Left renal pelvis (tissue), 4 donors: Measurements from ENCODE around the gene HPSE2. TPM values are rescaled to one million over a fixed set of nuclear protein-coding genes. Genes with fewer than 3 reads are reported as not detected.

ENCODE experiments used
- DNase-seq, 4 donors: peaks; one replicate each; pipeline ENCODE4 v3.0.0-alpha.2; 2013; ENCODE audit warnings: low read depth in 4 of 4, low spot score in 3 of 4
- polyA plus RNA-seq, 4 donors: library from polyadenylated mRNA; unstranded; fragments of 120-200 nt; gene quantifications; one replicate each; pipeline ENCODE4 v1.2.1, GENCODE V29; 2013; ENCODE audit not compliant: insufficient read length in 4 of 4

Gene HPSE2
- polyA plus RNA-seq, 4 donors, result 1.3 to 12.6 (median 1.7) TPM

GRCh38 chr10:98713586-98713985 is 522.1 kb downstream of the HPSE2 start:
- no peak for DNase-seq

- DNase-seq, result no peak
Observed at GRCh38 chr10:98696516-98696915, 539.1 kb downstream of the HPSE2 start.

GRCh38 chr10:98694883-98695282 is 540.8 kb downstream of the HPSE2 start:
- no peak for DNase-seq

GRCh38 chr10:98694014-98694413 is 541.6 kb downstream of the HPSE2 start:
- no peak for DNase-seq

- DNase-seq, result no peak
Observed at GRCh38 chr10:98687685-98688084, 548.0 kb downstream of the HPSE2 start.

- no peak for DNase-seq
Observed at GRCh38 chr10:98684019-98684899, 551.4 kb downstream of the HPSE2 start.

GRCh38 chr10:98676895-98677294 is 558.8 kb downstream of the HPSE2 start:
- no peak for DNase-seq

GRCh38 chr10:98675902-98676301 is 559.8 kb downstream of the HPSE2 start:
- no peak for DNase-seq

- DNase-seq, result peak; percentile 31 to 60 (median 44)
Observed at GRCh38 chr10:98673171-98673782, 562.4 kb downstream of the HPSE2 start.

- no peak for DNase-seq
Observed at GRCh38 chr10:98667081-98667480, 568.6 kb downstream of the HPSE2 start.

- DNase-seq, result no peak
Observed at GRCh38 chr10:98666276-98666675, 569.4 kb downstream of the HPSE2 start.

GRCh38 chr10:98664329-98665042 is 571.2 kb downstream of the HPSE2 start:
- DNase-seq, result no peak

- no peak for DNase-seq
Observed at GRCh38 chr10:98659951-98660350, 575.7 kb downstream of the HPSE2 start.

GRCh38 chr10:98655492-98655891 is 580.2 kb downstream of the HPSE2 start:
- DNase-seq, result no peak

GRCh38 chr10:98649170-98649569 is 586.5 kb downstream of the HPSE2 start:
- no peak for DNase-seq

- DNase-seq, result peak in 1 of 4 donors; percentile 15
Observed at GRCh38 chr10:98646998-98647917, 588.4 kb downstream of the HPSE2 start.

GRCh38 chr10:98644466-98644865 is 591.2 kb downstream of the HPSE2 start:
- DNase-seq, result no peak

- no peak for DNase-seq
Observed at GRCh38 chr10:98642281-98642680, 593.4 kb downstream of the HPSE2 start.

- no peak for DNase-seq
Observed at GRCh38 chr10:98638920-98639319, 596.7 kb downstream of the HPSE2 start.

GRCh38 chr10:98636921-98637329 is 598.7 kb downstream of the HPSE2 start:
- no peak for DNase-seq
